IMR-90 (cell line): ENCODE measurements around the gene RSPO4. TPM values are rescaled to one million over a fixed set of nuclear protein-coding genes. Genes with fewer than 3 reads are reported as not detected.

ENCODE experiments used
- ATAC-seq: fragments of 200-7000 bp; cut with Tn5 transposase; 2 replicates; pipeline ENCODE4 v1.9.1; 2020; ENCODE audit warnings: low read depth, mild to moderate bottlenecking, moderate library complexity
- BruUV-seq: library from RNA; stranded (reverse); fragments of 400-500 nt; replicated peaks from 2 replicates; lab custom pipeline; 2021; lab: Mats Ljungman, UMichigan
- CTCF ChIA-PET: fragments of 300-600 bp; formaldehyde crosslinking; extraction: SDS; loops from one replicate; lab custom pipeline; 2021; ENCODE audit warnings: antibody characterized with exemption; lab: Yijun Ruan, JAX
- POLR2A ChIA-PET: fragments of 300-600 bp; sonication (Branson Sonifier 250); formaldehyde crosslinking; loops from one replicate; lab custom pipeline; 2022; ENCODE audit warnings: antibody characterized with exemption; ENCODE audit not compliant: unreplicated experiment; lab: Charles Lee
- DNase-seq: peaks from one replicate; pipeline ENCODE4 v3.0.0; 2013
- H2AFZ ChIP-seq: replicated peaks from 2 replicates; pipeline ENCODE3; 2013; ENCODE audit warnings: low read length, mild to moderate bottlenecking; ENCODE audit not compliant: poor library complexity
- H2AK5ac ChIP-seq: 2 replicates; pipeline ENCODE4 v1.6.1; 2013; ENCODE audit warnings: low read depth, low read length, inconsistent platforms
- H2AK9ac ChIP-seq: replicated peaks from 2 replicates; pipeline ENCODE3; 2013; ENCODE audit warnings: mild to moderate bottlenecking, low read depth, low read length, moderate library complexity; ENCODE audit not compliant: poor library complexity
- H2BK120ac ChIP-seq: 2 replicates; pipeline ENCODE4 v1.6.1; 2013; ENCODE audit warnings: low read depth, low read length, inconsistent platforms
- H2BK15ac ChIP-seq: 3 replicates; pipeline ENCODE4 v1.6.1; 2013; ENCODE audit warnings: low read depth, low read length, inconsistent platforms
- H2BK20ac ChIP-seq: 2 replicates; pipeline ENCODE4 v1.6.1; 2013; ENCODE audit warnings: low read depth, mild to moderate bottlenecking, inconsistent platforms, low read length, moderate library complexity
- H2BK5ac ChIP-seq: 2 replicates; pipeline ENCODE4 v1.6.1; 2013; ENCODE audit warnings: mild to moderate bottlenecking, low read depth, low read length, inconsistent platforms; ENCODE audit not compliant: poor library complexity, severe bottlenecking
- H3K14ac ChIP-seq: replicated peaks from 2 replicates; pipeline ENCODE4 v1.6.1; 2013; ENCODE audit warnings: low read depth, low read length, inconsistent platforms
- H3K18ac ChIP-seq: 2 replicates; pipeline ENCODE4 v1.6.1; 2013; ENCODE audit warnings: low read depth, low read length, control low read depth
- H3K23ac ChIP-seq: 2 replicates; pipeline ENCODE4 v1.6.1; 2013; ENCODE audit warnings: low read depth, low read length, inconsistent platforms
- H3K27ac ChIP-seq: 2 replicates; pipeline ENCODE4 v1.5.1; 2013; ENCODE audit warnings: mild to moderate bottlenecking, control low read depth, low read length; ENCODE audit not compliant: insufficient read depth
- H3K27me3 ChIP-seq: 2 replicates; pipeline ENCODE4 v1.6.1; 2013; ENCODE audit warnings: low read length; ENCODE audit not compliant: control insufficient read depth, insufficient read depth
- H3K36me3 ChIP-seq: 2 replicates; pipeline ENCODE4 v1.6.1; 2013; ENCODE audit warnings: low read length, mixed read lengths; ENCODE audit not compliant: control insufficient read depth, insufficient read depth
- H3K4ac ChIP-seq: 2 replicates; pipeline ENCODE4 v1.6.1; 2013; ENCODE audit warnings: low read depth, low read length, inconsistent platforms
- H3K4me1 ChIP-seq: 2 replicates; pipeline ENCODE4 v1.6.1; 2013; ENCODE audit warnings: low read length, mixed read lengths; ENCODE audit not compliant: control insufficient read depth, insufficient read depth
- H3K4me2 ChIP-seq: 2 replicates; pipeline ENCODE4 v1.6.1; 2013; ENCODE audit warnings: low read depth, mild to moderate bottlenecking, control low read depth, low read length, moderate library complexity
- H3K4me3 ChIP-seq: 2 replicates; pipeline ENCODE4 v1.5.1; 2013; ENCODE audit warnings: low read depth, mild to moderate bottlenecking, control low read depth, low read length, moderate library complexity; ENCODE audit not compliant: insufficient read depth
- H3K56ac ChIP-seq: 2 replicates; pipeline ENCODE4 v1.6.1; 2013; ENCODE audit warnings: low read length, inconsistent platforms; ENCODE audit not compliant: insufficient read depth; ENCODE audit errors: extremely low read depth
- H3K79me1 ChIP-seq, 2 experiments: 2 replicates each; pipeline ENCODE4 v1.6.1; 2013; ENCODE audit warnings: low read length in 2 of 2, inconsistent platforms in 1 of 2, low read depth in 1 of 2
- H3K9ac ChIP-seq: 2 replicates; pipeline ENCODE4 v1.6.1; 2013; ENCODE audit warnings: low read depth, low read length, control low read depth
- H3K9me1 ChIP-seq: 2 replicates; pipeline ENCODE4 v1.6.1; 2013; ENCODE audit warnings: low read length, inconsistent platforms; ENCODE audit not compliant: insufficient read depth
- H3K9me3 ChIP-seq: 2 replicates; pipeline ENCODE4 v1.6.1; 2013; ENCODE audit warnings: low read length; ENCODE audit not compliant: control insufficient read depth, insufficient read depth
- H4K20me1 ChIP-seq: 2 replicates; pipeline ENCODE4 v1.6.1; 2013; ENCODE audit warnings: low read length, inconsistent platforms; ENCODE audit not compliant: insufficient read depth
- H4K5ac ChIP-seq: 2 replicates; pipeline ENCODE4 v1.6.1; 2013; ENCODE audit warnings: mild to moderate bottlenecking, low read depth, low read length, control low read depth
- H4K8ac ChIP-seq, 2 experiments: 2 replicates each; pipeline ENCODE4 v1.6.1; 2013; ENCODE audit warnings: low read depth in 2 of 2, low read length in 2 of 2, control low read depth in 1 of 2, inconsistent platforms in 1 of 2
- H4K91ac ChIP-seq: 2 replicates; pipeline ENCODE4 v1.6.1; 2013; ENCODE audit warnings: low read depth, low read length, inconsistent platforms; ENCODE audit not compliant: insufficient read depth
- FOS ChIP-seq: fragments of 150-350 bp; IDR thresholded peaks from 2 replicates; pipeline ENCODE4 v1.6.1; 2016; ENCODE audit warnings: low read depth, low read length
- MAFK ChIP-seq: IDR thresholded peaks from 2 replicates; pipeline ENCODE4 v1.6.1; 2012; ENCODE audit warnings: low read depth, low read length, improper control_type of control experiment
- RFX5 ChIP-seq: IDR thresholded peaks from 2 replicates; pipeline ENCODE4 v1.8.0; 2012; ENCODE audit warnings: low read depth, mild to moderate bottlenecking, low read length, moderate library complexity
- SMC3 ChIP-seq: fragments of 150-350 bp; IDR thresholded peaks from 2 replicates; pipeline ENCODE4 v1.6.1; 2016; ENCODE audit warnings: low read depth, mild to moderate bottlenecking, antibody characterized with exemption, low read length, moderate library complexity
- WGBS, 2 experiments: methylation state at CpG; one replicate each; pipeline versions ENCODE4 v1.1.5 to v1.1.7; 2013; ENCODE audit warnings: missing lambda C conversion rate in 2 of 2; ENCODE audit not compliant: insufficient read length in 1 of 2; ENCODE audit errors: extremely low coverage in 2 of 2; 5-methylcytosine and 5-hydroxymethylcytosine counted together
- dilution Hi-C: fragments of 300-500 bp; cut with HindIII; formaldehyde crosslinking; loops from one replicate; pipeline ENCODE4 v1.14.3; 2018; ENCODE audit warnings: low sequenced_read_pairs; ENCODE audit not compliant: unreplicated experiment
- in situ Hi-C: fragments of 300-500 bp; cut with MboI; formaldehyde crosslinking; loops from 3 replicates; pipeline ENCODE4 v1.14.3; 2019; ENCODE audit warnings: low sequenced_read_pairs, inconsistent platforms, mixed read lengths
- intact Hi-C: fragments of 100-400 bp; cut with micrococcal nuclease; formaldehyde crosslinking; loops from 2 replicates; pipeline ENCODE4 v1.10.0; 2022
- polyA plus RNA-seq, 3 experiments: library from polyadenylated mRNA; depleted of rRNA; stranded (reverse); fragments of >200 nt; gene quantifications; 2 replicates each; pipeline ENCODE4 v1.2.3, GENCODE V29; 2012; ENCODE audit warnings: low replicate concordance in 1 of 3
- total RNA-seq: library from RNA; depleted of rRNA; stranded (reverse); fragments of >200 nt; gene quantifications from 2 replicates; pipeline ENCODE4 v1.2.3, GENCODE V29; 2012
- TF ChIP-seq, protein P1 (sequence below): conservative IDR thresholded peaks from 2 replicates; pipeline ENCODE4 v1.5.1; 2012; ENCODE audit warnings: mild to moderate bottlenecking, low read depth, low read length, improper control_type of control experiment

RSPO4 gene
- total and polyA plus RNA-seq, 2 of the 4 experiments (the other 2 are of a cell fraction) = not detected

DNA sequence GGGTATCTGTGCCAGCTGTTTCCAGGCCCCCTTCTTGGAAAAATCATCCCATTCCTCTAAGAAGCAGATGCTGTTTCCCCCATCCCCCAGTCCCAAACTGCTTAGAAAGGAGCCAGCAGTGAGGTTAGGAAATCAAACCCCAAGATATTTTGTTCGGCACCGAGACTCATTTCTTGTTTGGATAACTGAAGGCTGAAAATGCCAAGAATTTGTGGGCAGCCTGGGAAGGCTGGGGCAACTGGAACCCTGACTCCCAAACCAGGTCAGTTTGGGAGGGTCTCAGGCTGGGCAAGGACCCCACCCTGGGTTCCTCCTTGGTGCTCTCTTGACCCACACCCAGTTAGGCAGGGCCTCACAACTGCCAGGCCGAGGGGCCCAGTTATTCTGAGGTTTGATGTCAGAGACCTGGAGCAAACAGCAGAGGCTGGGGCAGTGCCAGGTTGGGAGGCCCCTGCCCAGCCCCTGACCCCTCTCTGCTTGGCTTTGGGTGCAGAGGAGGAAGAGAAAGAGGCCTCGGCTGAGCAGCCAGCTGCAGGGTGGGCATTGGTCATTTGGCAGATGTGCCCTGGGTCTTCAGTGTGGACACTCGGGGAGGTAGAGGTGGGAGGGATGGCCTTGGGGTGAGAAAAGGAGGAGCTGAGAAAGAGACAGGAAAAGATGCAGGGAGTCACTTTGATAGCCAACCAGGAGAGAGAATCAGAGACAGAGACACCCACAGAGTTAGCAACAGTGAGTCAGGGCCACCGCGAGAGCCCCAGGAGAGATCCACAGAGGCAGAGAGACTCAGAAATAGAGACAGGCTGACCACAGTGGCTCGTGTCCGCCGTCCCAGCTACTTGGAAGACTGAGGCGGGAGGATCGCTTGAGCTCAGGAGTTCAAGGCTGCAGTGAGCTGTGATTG, 91.0 kb downstream of the RSPO4 start:
- dilution Hi-C loops = no loop called here
- Histone ChIP-seq H3K79me1 (no peaks in the 10 kb centered on the region), H3K14ac (no peak overlapping the region), H2BK15ac (no peak overlapping the region), H2AK9ac (peak overlapping the region; percentile 19), H4K20me1 (no peaks in the 10 kb centered on the region), H4K8ac (no peak overlapping the region), H3K56ac (no peak overlapping the region), H3K9me3 (no peaks in the 10 kb centered on the region), H3K9me1 (no peaks in the 10 kb centered on the region), H3K27ac (peak overlapping the region; percentile 90), H4K5ac (peak overlapping the region; percentile 28; the same call in 1 of the 2 replicates), H2BK120ac (no peak overlapping the region), H3K4me2 (peak overlapping the region; percentile 48; the same call in 1 of the 2 replicates), H2BK5ac (no peak overlapping the region), H2AK5ac (no peak overlapping the region), H4K91ac (peak overlapping the region; percentile 33; the same call in 1 of the 2 replicates), H3K36me3 (no peaks in the 10 kb centered on the region), H3K27me3 (no peaks in the 10 kb centered on the region; the same call in 1 of the 2 replicates), H3K4me3 (no peak overlapping the region), H2BK20ac (no peak overlapping the region; the same call in 1 of the 2 replicates), H3K18ac (peak overlapping the region; percentile 31; the same call in 1 of the 2 replicates), H3K9ac (no peak overlapping the region), H3K4ac (no peak overlapping the region), H3K4me1 (peaks cover 13% of the 10 kb centered on the region; the same call in 1 of the 2 replicates), H3K23ac (no peak overlapping the region), H2AFZ (no peak overlapping the region)
- 56% methylated on average over 8 of the region's 12 CpGs; no CpG with 5 or more reads in 1 of the 2 experiments for WGBS, 2 experiments
- intact Hi-C loops = loop anchor here (1.0 kb wide), 2 partner anchors 26 to 78 kb away; partner anchors contain the start of gene FAM110A
- ChIA-PET CTCF (no interaction called here), POLR2A (no interaction called here)
- peak; percentile 10 for DNase-seq
- in situ Hi-C loops = no loop called here
- ATAC-seq = peak; percentile 77
- no TSS peak for BruUV-seq
- TF ChIP-seq RFX5 = peak; percentile 76
- TF ChIP-seq, protein P1, sequence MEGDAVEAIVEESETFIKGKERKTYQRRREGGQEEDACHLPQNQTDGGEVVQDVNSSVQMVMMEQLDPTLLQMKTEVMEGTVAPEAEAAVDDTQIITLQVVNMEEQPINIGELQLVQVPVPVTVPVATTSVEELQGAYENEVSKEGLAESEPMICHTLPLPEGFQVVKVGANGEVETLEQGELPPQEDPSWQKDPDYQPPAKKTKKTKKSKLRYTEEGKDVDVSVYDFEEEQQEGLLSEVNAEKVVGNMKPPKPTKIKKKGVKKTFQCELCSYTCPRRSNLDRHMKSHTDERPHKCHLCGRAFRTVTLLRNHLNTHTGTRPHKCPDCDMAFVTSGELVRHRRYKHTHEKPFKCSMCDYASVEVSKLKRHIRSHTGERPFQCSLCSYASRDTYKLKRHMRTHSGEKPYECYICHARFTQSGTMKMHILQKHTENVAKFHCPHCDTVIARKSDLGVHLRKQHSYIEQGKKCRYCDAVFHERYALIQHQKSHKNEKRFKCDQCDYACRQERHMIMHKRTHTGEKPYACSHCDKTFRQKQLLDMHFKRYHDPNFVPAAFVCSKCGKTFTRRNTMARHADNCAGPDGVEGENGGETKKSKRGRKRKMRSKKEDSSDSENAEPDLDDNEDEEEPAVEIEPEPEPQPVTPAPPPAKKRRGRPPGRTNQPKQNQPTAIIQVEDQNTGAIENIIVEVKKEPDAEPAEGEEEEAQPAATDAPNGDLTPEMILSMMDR = no peak
- no peak for TF ChIP-seq FOS
- no peak for TF ChIP-seq MAFK
- no peak for TF ChIP-seq SMC3
